Keratinocyte (primary cell): ENCODE data around the gene THSD7B.

Source experiments
- EZH2 ChIP-seq: IDR thresholded peaks from one replicate; pipeline ENCODE4 v1.6.1; 2012; ENCODE audit warnings: inconsistent platforms, mild to moderate bottlenecking, low read length, moderate library complexity
- TF ChIP-seq, protein P1 (sequence below), 3 experiments: IDR thresholded peaks in 1 of 3; conservative IDR thresholded peaks in 1 of 3; optimal IDR thresholded peaks in 1 of 3; 2 replicates in 2 of 3; 3 replicates in 1 of 3; pipeline versions ENCODE3 to v1.5.1; 2011; ENCODE audit warnings: low read length in 3 of 3, mild to moderate bottlenecking in 3 of 3, moderate library complexity in 2 of 3, control low read depth in 1 of 3, inconsistent platforms in 1 of 3; ENCODE audit not compliant: insufficient read depth in 2 of 3; ENCODE audit errors: extremely low read depth in 1 of 3

DNA sequence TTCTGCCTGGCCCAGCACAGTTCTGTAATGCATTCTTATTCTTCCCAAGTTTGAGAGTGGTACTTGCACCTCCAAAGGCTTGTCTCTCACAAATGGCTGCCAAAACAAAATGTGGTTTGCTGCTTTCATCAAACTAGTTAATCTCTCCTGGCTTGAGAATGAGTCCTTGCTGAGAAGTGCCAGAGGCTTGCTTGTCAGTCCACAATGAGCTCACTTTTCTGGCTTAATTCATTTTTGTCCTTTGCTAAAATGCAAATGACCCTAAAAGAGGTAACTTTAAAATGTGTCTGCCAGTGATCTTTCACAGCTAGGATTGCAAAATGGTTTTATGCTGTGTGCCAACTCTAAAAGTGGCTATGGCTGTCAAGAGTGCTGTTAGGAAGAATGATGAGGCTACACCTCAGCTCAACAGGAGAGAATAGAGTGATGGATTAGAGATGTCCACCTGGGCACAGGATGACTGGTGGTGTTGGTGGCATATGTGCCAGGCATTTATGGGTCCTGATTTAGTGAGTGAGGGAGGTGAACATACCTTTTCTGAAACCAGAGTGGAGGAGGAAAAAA, 907.7 kb downstream of the THSD7B start:
- TF ChIP-seq EZH2, result no peak
- TF ChIP-seq, protein P1, sequence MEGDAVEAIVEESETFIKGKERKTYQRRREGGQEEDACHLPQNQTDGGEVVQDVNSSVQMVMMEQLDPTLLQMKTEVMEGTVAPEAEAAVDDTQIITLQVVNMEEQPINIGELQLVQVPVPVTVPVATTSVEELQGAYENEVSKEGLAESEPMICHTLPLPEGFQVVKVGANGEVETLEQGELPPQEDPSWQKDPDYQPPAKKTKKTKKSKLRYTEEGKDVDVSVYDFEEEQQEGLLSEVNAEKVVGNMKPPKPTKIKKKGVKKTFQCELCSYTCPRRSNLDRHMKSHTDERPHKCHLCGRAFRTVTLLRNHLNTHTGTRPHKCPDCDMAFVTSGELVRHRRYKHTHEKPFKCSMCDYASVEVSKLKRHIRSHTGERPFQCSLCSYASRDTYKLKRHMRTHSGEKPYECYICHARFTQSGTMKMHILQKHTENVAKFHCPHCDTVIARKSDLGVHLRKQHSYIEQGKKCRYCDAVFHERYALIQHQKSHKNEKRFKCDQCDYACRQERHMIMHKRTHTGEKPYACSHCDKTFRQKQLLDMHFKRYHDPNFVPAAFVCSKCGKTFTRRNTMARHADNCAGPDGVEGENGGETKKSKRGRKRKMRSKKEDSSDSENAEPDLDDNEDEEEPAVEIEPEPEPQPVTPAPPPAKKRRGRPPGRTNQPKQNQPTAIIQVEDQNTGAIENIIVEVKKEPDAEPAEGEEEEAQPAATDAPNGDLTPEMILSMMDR (optimal IDR thresholded peaks at IDR 0.05 in 1 of 3, IDR thresholded peaks at IDR 0.05 in 1 of 3, conservative IDR thresholded peaks at IDR 0.05 in 1 of 3; ENCODE audit: extremely low read depth in 1 of 3, insufficient read depth in 2 of 3, low read length in 3 of 3), result no peak
